WTC11 (cell line): ENCODE measurements around the gene FLT3. TPM values are rescaled to one million over a fixed set of nuclear protein-coding genes. Genes with fewer than 3 reads are reported as not detected.

ENCODE experiments used
- ATAC-seq: fragments of 200-7000 bp; cut with Tn5 transposase; 2 replicates; pipeline ENCODE4 v1.10.0; 2021; ENCODE audit warnings: mild to moderate bottlenecking, moderate library complexity
- CTCF ChIA-PET: fragments of 300-600 bp; sonication (Branson Sonifier 250); formaldehyde crosslinking; loops from one replicate; lab custom pipeline; 2021; ENCODE audit warnings: antibody characterized with exemption; lab: Charles Lee
- POLR2A ChIA-PET: fragments of 350-600 bp; sonication (Branson Sonifier 250); formaldehyde crosslinking; loops from one replicate; lab custom pipeline; 2021; ENCODE audit warnings: antibody characterized with exemption; lab: Charles Lee
- DNase-seq: peaks from one replicate; pipeline ENCODE4 v3.0.0; 2021; ENCODE audit warnings: low spot score
- H3K27ac Mint-ChIP-seq: 2 replicates; pipeline ENCODE4 v1.8.0; 2021; ENCODE audit warnings: mixed read lengths
- H3K27me3 Mint-ChIP-seq: 2 replicates; pipeline ENCODE4 v1.8.0; 2021; ENCODE audit warnings: low read depth, mild to moderate bottlenecking, moderate library complexity, mixed read lengths
- H3K36me3 Mint-ChIP-seq: 2 replicates; pipeline ENCODE4 v1.8.0; 2021; ENCODE audit warnings: mixed read lengths
- H3K4me1 Mint-ChIP-seq: 2 replicates; pipeline ENCODE4 v1.8.0; 2022; ENCODE audit warnings: mixed read lengths
- H3K4me3 Mint-ChIP-seq: 2 replicates; pipeline ENCODE4 v1.8.0; 2021; ENCODE audit warnings: mild to moderate bottlenecking, moderate library complexity, mixed read lengths
- H3K9me3 Mint-ChIP-seq: 2 replicates; pipeline ENCODE4 v1.8.0; 2021; ENCODE audit warnings: mixed read lengths
- ARID4B ChIP-seq: sonication (generic); formaldehyde crosslinking; IDR thresholded peaks from 2 replicates; pipeline ENCODE4 v1.8.0; 2023; ENCODE audit warnings: missing genetic modification reagents, mild to moderate bottlenecking, borderline replicate concordance
- ATF1 ChIP-seq: sonication (generic); formaldehyde crosslinking; IDR thresholded peaks from 2 replicates; pipeline ENCODE4 v1.8.1; 2023; ENCODE audit warnings: mild to moderate bottlenecking, moderate library complexity, missing genetic modification reagents
- CBFB ChIP-seq: sonication (generic); formaldehyde crosslinking; IDR thresholded peaks from 2 replicates; pipeline ENCODE4 v1.8.1; 2022; ENCODE audit warnings: mild to moderate bottlenecking, low read depth, missing genetic modification reagents
- E2F1 ChIP-seq: sonication (generic); formaldehyde crosslinking; IDR thresholded peaks from 2 replicates; pipeline ENCODE4 v1.8.0; 2022; ENCODE audit warnings: mild to moderate bottlenecking, missing genetic modification reagents
- E2F5 ChIP-seq: sonication (generic); formaldehyde crosslinking; IDR thresholded peaks from 2 replicates; pipeline ENCODE4 v1.8.1; 2022; ENCODE audit warnings: mild to moderate bottlenecking, moderate library complexity, missing genetic modification reagents
- EMX1 ChIP-seq: fragments of 250-450 bp; sonication (Bioruptor Pico); IDR thresholded peaks from 2 replicates; pipeline ENCODE4 v1.8.0; 2021; ENCODE audit warnings: mild to moderate bottlenecking
- ETV6 ChIP-seq: sonication (generic); formaldehyde crosslinking; IDR thresholded peaks from 2 replicates; pipeline ENCODE4 v1.8.1; 2022; ENCODE audit warnings: mild to moderate bottlenecking, missing genetic modification reagents
- FOXJ3 ChIP-seq: sonication (generic); formaldehyde crosslinking; IDR thresholded peaks from 2 replicates; pipeline ENCODE4 v1.9.0; 2021; ENCODE audit warnings: missing genetic modification reagents, mild to moderate bottlenecking, borderline replicate concordance
- FOXP4 ChIP-seq: sonication (generic); formaldehyde crosslinking; IDR thresholded peaks from 2 replicates; pipeline ENCODE4 v1.8.0; 2022; ENCODE audit warnings: mild to moderate bottlenecking, missing genetic modification reagents
- JUN ChIP-seq: sonication (generic); formaldehyde crosslinking; IDR thresholded peaks from 2 replicates; pipeline ENCODE4 v1.8.0; 2023; ENCODE audit warnings: mild to moderate bottlenecking, missing genetic modification reagents
- KAT7 ChIP-seq: sonication (generic); formaldehyde crosslinking; IDR thresholded peaks from 2 replicates; pipeline ENCODE4 v1.8.1; 2023; ENCODE audit warnings: missing genetic modification reagents, mild to moderate bottlenecking, borderline replicate concordance
- MAX ChIP-seq: sonication (generic); formaldehyde crosslinking; IDR thresholded peaks from 2 replicates; pipeline ENCODE4 v1.8.0; 2022; ENCODE audit warnings: mild to moderate bottlenecking, missing genetic modification reagents
- MYBL2 ChIP-seq: sonication (generic); formaldehyde crosslinking; IDR thresholded peaks from 2 replicates; pipeline ENCODE4 v1.8.1; 2023; ENCODE audit warnings: mild to moderate bottlenecking, moderate library complexity, missing genetic modification reagents
- OVOL2 ChIP-seq: fragments of 250-450 bp; sonication (Bioruptor Pico); IDR thresholded peaks from 2 replicates; pipeline ENCODE4 v1.9.0; 2021; ENCODE audit warnings: mild to moderate bottlenecking, borderline replicate concordance
- SOX15 ChIP-seq: fragments of 250-450 bp; sonication (Bioruptor Pico); IDR thresholded peaks from 2 replicates; pipeline ENCODE4 v1.9.0; 2021; ENCODE audit warnings: mild to moderate bottlenecking
- USF1 ChIP-seq: sonication (generic); formaldehyde crosslinking; IDR thresholded peaks from 2 replicates; pipeline ENCODE4 v1.8.0; 2022; ENCODE audit warnings: mild to moderate bottlenecking, missing genetic modification reagents
- USF2 ChIP-seq: sonication (generic); formaldehyde crosslinking; IDR thresholded peaks from 2 replicates; pipeline ENCODE4 v1.8.1; 2023; ENCODE audit warnings: mild to moderate bottlenecking, missing genetic modification reagents, moderate library complexity
- ZNF138 ChIP-seq: sonication (generic); formaldehyde crosslinking; conservative IDR thresholded peaks from 2 replicates; pipeline ENCODE4 v1.8.1; 2022; ENCODE audit warnings: mild to moderate bottlenecking, moderate library complexity, missing genetic modification reagents
- ZNF281 ChIP-seq: sonication (generic); formaldehyde crosslinking; IDR thresholded peaks from 2 replicates; pipeline ENCODE4 v1.8.0; 2023; ENCODE audit warnings: mild to moderate bottlenecking, missing genetic modification reagents
- ZNF671 ChIP-seq: fragments of 250-450 bp; sonication (Bioruptor Pico); IDR thresholded peaks from 2 replicates; pipeline ENCODE4 v1.8.0; 2021; ENCODE audit warnings: mild to moderate bottlenecking
- total RNA-seq: library from RNA; stranded (reverse); gene quantifications from 3 replicates; pipeline ENCODE4 v1.2.3, GENCODE V29; 2021

The FLT3 gene
- total RNA-seq, 1 experiment from 2014 or later, result 0.15 TPM

GRCh38 chr13:27973961-27974662, 126.3 kb downstream of the FLT3 start:
- no peak overlapping the region for H3K27ac Mint-ChIP-seq

GRCh38 chr13:27973291-27973690, 127.1 kb downstream of the FLT3 start:
- H3K27ac Mint-ChIP-seq, result no peak overlapping the region
- ATAC-seq, result no peak
- TF ChIP-seq FOXJ3 (CRISPR knock-in tag) (no peak), E2F1 (CRISPR knock-in tag) (no peak), FOXP4 (CRISPR knock-in tag) (no peak), ARID4B (CRISPR knock-in tag) (no peak)

More at GRCh38 chr13:27973961-27974662, 126.3 kb downstream of the FLT3 start:
- Mint-ChIP-seq H3K4me1 (peaks cover 59% of the 10 kb centered on the region), H3K9me3 (no peaks in the 10 kb centered on the region), H3K4me3 (no peak overlapping the region), H3K27me3 (peaks cover 100% of the 10 kb centered on the region), H3K36me3 (peaks cover 2% of the 10 kb centered on the region; the same call in 1 of the 2 replicates)
- POLR2A ChIA-PET, result no interaction called here
- TF ChIP-seq ZNF281 (CRISPR knock-in tag), result no peak
- no peak for TF ChIP-seq MYBL2
- TF ChIP-seq MAX, result no peak
- no peak for TF ChIP-seq EMX1 (CRISPR knock-in tag)
- TF ChIP-seq USF2, result no peak
- no peak for TF ChIP-seq ETV6
- no peak for TF ChIP-seq USF1 (CRISPR knock-in tag)
- no peak for TF ChIP-seq KAT7
- TF ChIP-seq JUN (CRISPR knock-in tag), result no peak
- no peak for TF ChIP-seq SOX15 (CRISPR knock-in tag)
- TF ChIP-seq E2F5 (CRISPR knock-in tag), result no peak
- no peak for TF ChIP-seq ATF1 (CRISPR knock-in tag)
- TF ChIP-seq ZNF138 (CRISPR knock-in tag), result no peak
- no peak for TF ChIP-seq ZNF671
- no peak for TF ChIP-seq OVOL2 (CRISPR knock-in tag)
- no peak for TF ChIP-seq CBFB
- CTCF ChIA-PET, result interaction anchor here (2.1 kb wide), 2 partner anchors 148 to 177 kb away, joined by 5 read pairs; no protein-coding TSS in a partner anchor
- DNase-seq (no peak), ATAC-seq (no peak)

More at GRCh38 chr13:27973291-27973690, 127.1 kb downstream of the FLT3 start:
- H3K4me3 Mint-ChIP-seq, result no peak overlapping the region
- H3K27me3 Mint-ChIP-seq, result peaks cover 100% of the 10 kb centered on the region
- no peak for DNase-seq
- CTCF ChIA-PET, result interaction anchor here (2.1 to 3.1 kb wide), 2 partner anchors 19 to 147 kb away, joined by 5 to 20 read pairs; no protein-coding TSS in a partner anchor
- POLR2A ChIA-PET, result no interaction called here
- H3K4me1 Mint-ChIP-seq, result peaks cover 53% of the 10 kb centered on the region
- H3K36me3 Mint-ChIP-seq, result peaks cover 2% of the 10 kb centered on the region; the same call in 1 of the 2 replicates
- no peaks in the 10 kb centered on the region for H3K9me3 Mint-ChIP-seq
